H9 (cell line): ENCODE measurements around the gene OR6F1. TPM values are rescaled to one million over a fixed set of nuclear protein-coding genes. Genes with fewer than 3 reads are reported as not detected.

Source experiments
- DNase-seq: peaks from one replicate; pipeline ENCODE4 v3.0.0-alpha.2; 2017
- H2AFZ ChIP-seq: one replicate; pipeline ENCODE4 v1.6.1; 2013; ENCODE audit warnings: mild to moderate bottlenecking, low read length, control low read depth, moderate library complexity
- H2AK5ac ChIP-seq: 2 replicates; pipeline ENCODE4 v1.6.1; 2013; ENCODE audit warnings: low read length, control low read depth, mixed read lengths; ENCODE audit not compliant: insufficient read length
- H2BK120ac ChIP-seq: one replicate; pipeline ENCODE4 v1.6.1; 2013; ENCODE audit warnings: low read depth, mild to moderate bottlenecking, low read length, control low read depth, inconsistent platforms; ENCODE audit not compliant: poor library complexity, severe bottlenecking
- H2BK12ac ChIP-seq: 2 replicates; pipeline ENCODE4 v1.6.1; 2013; ENCODE audit warnings: low read length, control low read depth, mixed read lengths, low read depth; ENCODE audit not compliant: insufficient read length
- H2BK15ac ChIP-seq: 2 replicates; pipeline ENCODE4 v1.6.1; 2013; ENCODE audit warnings: low read depth, low read length, control low read depth
- H2BK20ac ChIP-seq: one replicate; pipeline ENCODE4 v1.6.1; 2013; ENCODE audit warnings: low read depth, mild to moderate bottlenecking, low read length, control low read depth, inconsistent platforms; ENCODE audit not compliant: poor library complexity, severe bottlenecking
- H2BK5ac ChIP-seq: 2 replicates; pipeline ENCODE4 v1.6.1; 2013; ENCODE audit warnings: low read length, control low read depth, mixed read lengths; ENCODE audit not compliant: insufficient read length
- H3K14ac ChIP-seq: 2 replicates; pipeline ENCODE4 v1.6.1; 2013; ENCODE audit warnings: low read length, control low read depth; ENCODE audit not compliant: insufficient read depth
- H3K18ac ChIP-seq: 2 replicates; pipeline ENCODE4 v1.6.1; 2013; ENCODE audit warnings: low read depth, mild to moderate bottlenecking, mixed read lengths, low read length, control low read depth; ENCODE audit not compliant: insufficient read length
- H3K23ac ChIP-seq: 2 replicates; pipeline ENCODE4 v1.6.1; 2013; ENCODE audit warnings: low read length, control low read depth, mixed read lengths, low read depth; ENCODE audit not compliant: insufficient read length
- H3K23me2 ChIP-seq: 2 replicates; pipeline ENCODE4 v1.6.1; 2013; ENCODE audit warnings: low read depth, mild to moderate bottlenecking, mixed read lengths, low read length, control low read depth; ENCODE audit not compliant: insufficient read length, poor library complexity, severe bottlenecking
- H3K27ac ChIP-seq: 2 replicates; pipeline ENCODE4 v1.5.1; 2013; ENCODE audit warnings: low read length, control low read depth, mixed read lengths, low read depth; ENCODE audit not compliant: insufficient read length
- H3K27me3 ChIP-seq: 2 replicates; pipeline ENCODE4 v1.6.1; 2013; ENCODE audit warnings: low read length, control low read depth, inconsistent platforms; ENCODE audit not compliant: insufficient read depth
- H3K4ac ChIP-seq: 2 replicates; pipeline ENCODE4 v1.6.1; 2013; ENCODE audit warnings: low read depth, mild to moderate bottlenecking, control low read depth, inconsistent platforms, low read length, moderate library complexity
- H3K4me1 ChIP-seq: 2 replicates; pipeline ENCODE4 v1.6.1; 2013; ENCODE audit warnings: low read length, control low read depth, inconsistent platforms; ENCODE audit not compliant: insufficient read depth
- H3K4me2 ChIP-seq: 2 replicates; pipeline ENCODE4 v1.6.1; 2013; ENCODE audit warnings: low read length, control low read depth, mixed read lengths; ENCODE audit not compliant: insufficient read length, insufficient read depth
- H3K56ac ChIP-seq: 2 replicates; pipeline ENCODE4 v1.6.1; 2013; ENCODE audit warnings: low read depth, mild to moderate bottlenecking, mixed read lengths, low read length, control low read depth; ENCODE audit not compliant: insufficient read length
- H3K79me1 ChIP-seq: 2 replicates; pipeline ENCODE4 v1.6.1; 2013; ENCODE audit warnings: low read depth, mild to moderate bottlenecking, moderate library complexity, low read length, control low read depth, inconsistent platforms; ENCODE audit not compliant: insufficient read depth, poor library complexity, severe bottlenecking
- H3K79me2 ChIP-seq: 2 replicates; pipeline ENCODE4 v1.6.1; 2013; ENCODE audit warnings: low read length, control low read depth, inconsistent platforms; ENCODE audit not compliant: insufficient read depth
- H3K9ac ChIP-seq: 2 replicates; pipeline ENCODE4 v1.6.1; 2013; ENCODE audit warnings: low read length, control low read depth, mixed read lengths; ENCODE audit not compliant: insufficient read length; ENCODE audit errors: extremely low read depth
- H3K9me3 ChIP-seq: one replicate; pipeline ENCODE4 v1.6.1; 2013; ENCODE audit warnings: low read depth, low read length, inconsistent platforms; ENCODE audit not compliant: control insufficient read depth
- H3T11ph ChIP-seq: one replicate; pipeline ENCODE4 v1.6.1; 2013; ENCODE audit warnings: mild to moderate bottlenecking, low read length, control low read depth, inconsistent platforms
- H4K20me1 ChIP-seq: one replicate; pipeline ENCODE4 v1.6.1; 2013; ENCODE audit not compliant: control insufficient read depth, insufficient read length, insufficient read depth
- H4K5ac ChIP-seq: 2 replicates; pipeline ENCODE4 v1.6.1; 2013; ENCODE audit warnings: low read depth, mild to moderate bottlenecking, mixed read lengths, low read length, control low read depth; ENCODE audit not compliant: insufficient read length
- H4K8ac ChIP-seq: replicated peaks from 2 replicates; pipeline ENCODE4 v1.6.1; 2013; ENCODE audit warnings: low read length, control low read depth, mixed read lengths, low read depth; ENCODE audit not compliant: insufficient read length
- H4K91ac ChIP-seq: 2 replicates; pipeline ENCODE4 v1.6.1; 2013; ENCODE audit warnings: low read depth, mild to moderate bottlenecking, moderate library complexity, mixed read lengths, low read length, control low read depth; ENCODE audit not compliant: insufficient read length
- H3K27ac Mint-ChIP-seq, 3 experiments: 2 replicates in 2 of 3; 3 replicates in 1 of 3; pipeline ENCODE4 v1.8.0; 2020 to 2021; ENCODE audit warnings: mixed read lengths in 3 of 3, mild to moderate bottlenecking in 1 of 3, moderate library complexity in 1 of 3
- H3K27me3 Mint-ChIP-seq: 2 replicates; pipeline ENCODE4 v1.8.0; 2021; ENCODE audit warnings: low read depth, mild to moderate bottlenecking, moderate library complexity, mixed read lengths
- H3K36me3 Mint-ChIP-seq, 3 experiments: 2 replicates in 2 of 3; 3 replicates in 1 of 3; pipeline ENCODE4 v1.8.0; 2020 to 2021; ENCODE audit warnings: low read depth in 3 of 3, mixed read lengths in 3 of 3; ENCODE audit not compliant: insufficient read depth in 1 of 3
- H3K4me1 Mint-ChIP-seq, 2 experiments: 2 replicates each; pipeline ENCODE4 v1.8.0; 2020; ENCODE audit warnings: mixed read lengths in 2 of 2
- H3K4me3 Mint-ChIP-seq, 2 experiments: 2 replicates in 1 of 2; 3 replicates in 1 of 2; pipeline ENCODE4 v1.8.0; 2020 to 2021; ENCODE audit warnings: mild to moderate bottlenecking in 2 of 2, mixed read lengths in 2 of 2, moderate library complexity in 1 of 2
- H3K9me3 Mint-ChIP-seq, 2 experiments: 2 replicates in 1 of 2; 3 replicates in 1 of 2; pipeline ENCODE4 v1.8.0; 2020; ENCODE audit warnings: mild to moderate bottlenecking in 2 of 2, mixed read lengths in 2 of 2, moderate library complexity in 1 of 2
- WGBS: extraction: QIAGEN DNeasy Blood & Tissue Kit; methylation state at CpG from one replicate; pipeline ENCODE4 v1.1.7; 2013; ENCODE audit warnings: missing lambda C conversion rate, low lambda C conversion rate, mixed read lengths; ENCODE audit not compliant: insufficient read length; ENCODE audit errors: extremely low coverage; 5-methylcytosine and 5-hydroxymethylcytosine counted together
- total RNA-seq: library from RNA; stranded (reverse); gene quantifications from 2 replicates; pipeline ENCODE4 v1.2.1, GENCODE V29; 2021
- TF ChIP-seq, protein P1 (sequence below): fragments of 200-600 bp; sonication (generic); conservative IDR thresholded peaks from 3 replicates; pipeline ENCODE4 v1.8.0; 2021; ENCODE audit warnings: antibody characterized with exemption, mild to moderate bottlenecking

OR6F1 gene
- total RNA-seq, 1 experiment from 2014 or later: not detected

DNA sequence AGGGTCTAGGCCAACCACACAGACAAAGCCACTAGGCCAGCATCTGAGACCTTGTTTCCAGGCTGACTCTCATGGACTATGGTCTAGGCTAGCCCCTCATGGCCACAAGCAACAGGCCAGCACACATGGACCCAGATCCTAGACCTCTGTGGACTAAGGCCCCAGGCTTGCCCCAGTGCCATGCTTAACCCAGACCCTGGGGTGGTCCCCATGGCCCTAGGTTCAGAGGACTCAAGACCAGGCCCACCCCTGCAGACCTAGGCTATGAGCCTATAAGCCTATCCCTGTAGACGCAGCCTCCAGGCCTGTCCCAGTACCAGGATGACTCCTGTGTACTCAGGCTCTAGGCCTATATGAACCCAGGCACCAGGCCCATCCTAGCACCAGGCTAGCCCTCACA is 33.4 kb upstream of the OR6F1 start:
- Histone ChIP-seq H2BK12ac (no peak overlapping the region), H3K79me2 (no peaks in the 10 kb centered on the region), H2BK20ac (no peak overlapping the region), H3K79me1 (no peaks in the 10 kb centered on the region), H3K9me3 (peaks cover 13% of the 10 kb centered on the region), H3K18ac (no peak overlapping the region), H3K27me3 (no peaks in the 10 kb centered on the region), H3K14ac (no peak overlapping the region), H3K56ac (no peak overlapping the region), H2BK5ac (no peak overlapping the region), H4K8ac (no peak overlapping the region), H3T11ph (no peak overlapping the region), H3K23ac (no peak overlapping the region), H4K5ac (no peak overlapping the region), H3K4me1 (no peaks in the 10 kb centered on the region), H3K9ac (no peak overlapping the region), H2BK15ac (no peak overlapping the region), H2AK5ac (no peak overlapping the region), H2BK120ac (no peak overlapping the region), H3K4ac (no peak overlapping the region), H4K20me1 (no peaks in the 10 kb centered on the region), H4K91ac (no peak overlapping the region), H3K23me2 (no peaks in the 10 kb centered on the region), H3K27ac (no peak overlapping the region), H3K4me2 (no peak overlapping the region), H2AFZ (no peak overlapping the region)
- H3K27ac Mint-ChIP-seq: no peak overlapping the region
- no CpG with 5 or more reads among the region's 1 CpG for WGBS
- H3K9me3 Mint-ChIP-seq: peaks cover 42 to 46% of the 10 kb centered on the region in 2 experiments
- H3K4me1 Mint-ChIP-seq: no peaks in the 10 kb centered on the region
- TF ChIP-seq, protein P1, sequence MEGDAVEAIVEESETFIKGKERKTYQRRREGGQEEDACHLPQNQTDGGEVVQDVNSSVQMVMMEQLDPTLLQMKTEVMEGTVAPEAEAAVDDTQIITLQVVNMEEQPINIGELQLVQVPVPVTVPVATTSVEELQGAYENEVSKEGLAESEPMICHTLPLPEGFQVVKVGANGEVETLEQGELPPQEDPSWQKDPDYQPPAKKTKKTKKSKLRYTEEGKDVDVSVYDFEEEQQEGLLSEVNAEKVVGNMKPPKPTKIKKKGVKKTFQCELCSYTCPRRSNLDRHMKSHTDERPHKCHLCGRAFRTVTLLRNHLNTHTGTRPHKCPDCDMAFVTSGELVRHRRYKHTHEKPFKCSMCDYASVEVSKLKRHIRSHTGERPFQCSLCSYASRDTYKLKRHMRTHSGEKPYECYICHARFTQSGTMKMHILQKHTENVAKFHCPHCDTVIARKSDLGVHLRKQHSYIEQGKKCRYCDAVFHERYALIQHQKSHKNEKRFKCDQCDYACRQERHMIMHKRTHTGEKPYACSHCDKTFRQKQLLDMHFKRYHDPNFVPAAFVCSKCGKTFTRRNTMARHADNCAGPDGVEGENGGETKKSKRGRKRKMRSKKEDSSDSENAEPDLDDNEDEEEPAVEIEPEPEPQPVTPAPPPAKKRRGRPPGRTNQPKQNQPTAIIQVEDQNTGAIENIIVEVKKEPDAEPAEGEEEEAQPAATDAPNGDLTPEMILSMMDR: no peak
- no peaks in the 10 kb centered on the region for H3K27me3 Mint-ChIP-seq
- no peak for DNase-seq
- H3K4me3 Mint-ChIP-seq: no peak overlapping the region
- no peaks in the 10 kb centered on the region; a peak in 2 of 7 replicates for H3K36me3 Mint-ChIP-seq
